Epithelial cell of prostate (primary cell): ENCODE measurements around the gene ADAT2.

Source experiments
- DNase-seq: peaks from one replicate; pipeline ENCODE4 v3.0.0-alpha.2; 2011; ENCODE audit warnings: low read depth, low spot score
- H3K27ac ChIP-seq: fragments of 450-650 bp; 2 replicates; pipeline ENCODE4 v1.5.1; 2017; ENCODE audit warnings: mild to moderate bottlenecking

Gene ADAT2

DNA sequence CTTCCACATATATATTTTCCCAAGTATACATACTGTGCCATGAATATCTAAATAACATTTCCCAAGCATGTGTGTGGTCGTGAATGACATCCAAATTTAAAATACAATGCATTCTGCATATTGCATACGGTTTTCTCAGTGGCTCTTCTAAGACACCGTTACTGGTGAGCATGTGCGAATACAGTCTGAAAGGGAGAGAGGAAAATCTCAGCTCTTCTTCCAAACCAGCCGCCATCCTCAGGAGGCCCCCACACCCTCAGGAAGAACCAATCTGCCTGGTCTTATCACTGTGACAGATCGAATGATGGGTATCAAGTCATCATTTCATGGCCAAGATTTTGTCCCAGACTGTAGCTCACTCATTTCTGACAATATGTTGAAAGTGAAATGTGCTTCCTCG is 50.7 kb downstream of the ADAT2 start:
- peak overlapping the region; percentile 78 for H3K27ac ChIP-seq
- DNase-seq = no peak

- peak overlapping the region; percentile 78 for H3K27ac ChIP-seq
- no peak for DNase-seq
Observed at GRCh38 chr6:143399176-143399575, 51.3 kb downstream of the ADAT2 start.

DNA sequence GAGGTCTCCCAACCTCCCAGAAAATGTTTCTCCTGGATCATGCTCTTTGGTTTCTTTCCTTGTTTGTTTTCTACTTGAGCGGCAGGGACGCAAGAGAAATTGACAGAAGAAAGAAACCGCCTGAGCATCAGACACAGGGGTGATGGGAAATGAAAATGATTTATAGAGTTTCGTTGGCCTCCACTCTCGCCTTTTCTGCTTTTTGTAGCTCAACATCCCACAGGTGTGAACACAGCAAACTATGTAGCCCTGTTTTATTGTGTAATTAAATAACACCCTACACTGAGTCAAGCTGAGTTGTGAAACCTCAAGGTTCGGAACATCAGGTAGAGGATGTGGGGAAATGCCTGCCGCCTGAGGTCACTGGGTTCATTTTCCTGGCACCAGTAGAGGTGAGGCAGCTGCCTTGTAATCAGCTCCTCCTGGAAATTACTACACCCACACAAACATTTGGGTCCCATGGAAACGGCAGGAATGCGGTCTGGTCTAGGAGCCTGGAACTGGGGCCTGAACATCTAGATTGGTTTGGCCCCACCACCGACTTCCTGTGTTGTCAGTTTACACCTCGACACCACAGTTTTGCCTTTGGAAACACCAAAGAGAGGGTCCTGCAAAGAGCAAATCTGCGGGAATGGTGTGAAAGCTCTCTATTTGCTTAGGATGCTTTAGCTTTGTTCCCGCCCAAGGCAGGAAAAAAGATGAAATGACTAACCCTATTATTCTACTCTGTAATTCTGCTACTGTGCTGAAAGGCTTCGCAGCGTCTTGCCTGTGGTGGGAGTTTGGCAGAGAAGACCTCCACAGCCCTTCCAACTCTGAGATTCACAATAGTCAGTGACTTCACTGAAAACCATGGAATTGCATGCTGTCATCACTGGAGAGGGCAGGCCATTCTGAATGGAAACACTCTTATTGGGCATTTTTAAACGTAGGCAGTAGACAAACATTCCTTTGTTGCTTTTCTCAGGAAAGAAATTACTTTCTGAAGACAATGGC is 53.0 kb downstream of the ADAT2 start:
- peak overlapping the region; percentile 95 for H3K27ac ChIP-seq

DNA sequence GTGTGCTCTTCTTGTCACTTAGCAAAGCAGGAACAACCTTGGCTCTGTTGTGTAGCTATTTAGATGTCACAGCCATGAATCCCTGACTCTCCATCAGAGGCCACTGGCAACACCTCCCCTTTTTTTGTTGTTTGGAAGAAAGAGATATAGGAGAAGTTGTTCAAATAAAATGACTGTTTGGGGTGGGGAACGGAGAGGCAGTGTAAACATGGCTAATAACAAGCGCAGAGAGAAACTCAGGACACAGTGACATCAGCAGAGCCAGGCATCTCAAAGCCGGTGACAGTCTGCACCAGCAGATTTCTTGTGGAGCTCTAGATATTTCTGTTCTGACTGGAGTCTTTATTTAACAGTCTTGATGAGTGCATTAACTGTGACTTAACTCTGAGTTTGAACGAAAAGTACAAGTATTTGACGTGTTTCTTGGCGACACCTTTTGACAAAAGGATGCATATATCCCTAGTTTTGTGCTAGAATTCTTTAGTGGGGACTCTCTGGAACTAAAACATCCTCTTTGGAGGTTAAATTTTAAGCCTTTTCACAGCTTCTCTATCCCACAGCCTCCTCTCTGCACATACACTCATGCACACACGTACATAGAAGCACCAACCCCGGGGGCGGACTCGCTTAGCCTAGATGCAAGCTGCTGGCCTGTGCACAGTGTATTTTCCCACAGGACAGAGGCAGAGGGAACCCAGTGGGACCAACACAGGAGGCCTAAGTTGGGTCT is 53.8 kb downstream of the ADAT2 start:
- peak overlapping the region; percentile 95 for H3K27ac ChIP-seq
- DNase-seq = no peak

More for the DNA sequence above, 53.0 kb downstream of the ADAT2 start:
- peak; percentile 99 for DNase-seq

DNA sequence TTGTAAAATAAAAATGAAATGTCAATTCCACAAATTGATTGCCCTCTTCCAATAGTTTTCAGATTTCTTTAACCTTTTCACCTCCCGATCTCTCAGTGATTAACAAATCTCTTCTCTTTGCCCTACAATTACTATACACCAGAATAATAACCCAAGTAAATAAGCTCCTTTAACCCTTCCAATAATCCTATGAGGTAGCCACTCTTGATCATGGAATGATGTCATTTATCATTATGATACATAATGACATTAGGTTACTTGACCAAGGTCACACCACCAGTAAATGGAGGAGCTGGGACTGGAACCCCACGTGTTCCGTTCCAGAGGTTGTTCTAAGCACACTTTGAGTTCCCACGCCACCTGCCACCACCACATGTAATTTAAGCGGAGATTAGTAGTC is 54.8 kb downstream of the ADAT2 start:
- DNase-seq = no peak
- H3K27ac ChIP-seq = peak overlapping the region; percentile 95

DNA sequence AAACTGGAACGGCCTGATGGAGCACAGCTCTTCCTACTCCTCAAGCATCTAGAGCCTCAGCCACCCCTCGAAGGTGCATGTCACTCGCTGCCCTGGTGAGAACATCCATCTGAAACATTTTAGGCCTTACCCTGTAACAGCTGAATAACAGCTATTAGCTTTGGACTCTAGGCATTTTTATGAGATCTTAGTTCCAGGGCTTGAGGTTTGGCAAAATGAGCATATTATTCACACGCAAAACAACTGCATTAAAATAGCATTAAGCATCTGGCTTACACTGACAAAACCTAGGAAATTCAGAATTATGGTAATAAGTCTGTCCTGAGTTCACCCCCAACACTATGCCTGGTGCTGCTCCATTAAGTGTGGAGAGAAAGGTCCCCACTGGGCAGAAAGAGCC is 56.1 kb downstream of the ADAT2 start:
- DNase-seq = no peak
- H3K27ac ChIP-seq = no peak overlapping the region

DNA sequence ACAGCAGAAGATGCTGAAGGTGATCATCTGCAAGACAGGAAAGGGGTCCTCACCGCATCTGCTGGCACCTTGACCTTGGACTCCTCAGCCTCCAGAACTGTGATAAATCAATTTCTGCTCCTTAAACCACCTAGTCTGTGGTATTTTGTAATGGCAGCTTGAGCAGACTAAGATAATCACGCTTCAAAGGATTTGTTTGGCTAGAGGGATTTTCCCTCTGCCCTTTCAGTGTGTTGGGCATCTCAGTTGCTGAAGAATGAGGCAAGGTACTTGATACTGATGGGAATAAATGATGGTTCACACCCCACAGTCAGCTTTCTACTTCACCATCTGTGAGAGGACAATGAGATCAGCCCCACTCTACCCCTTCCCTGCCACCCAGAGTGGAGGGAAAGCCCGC is 60.2 kb downstream of the ADAT2 start:
- no peak overlapping the region for H3K27ac ChIP-seq
- no peak for DNase-seq

GRCh38 chr6:143385636-143386035 is 64.9 kb downstream of the ADAT2 start:
- no peak for DNase-seq
- H3K27ac ChIP-seq = no peak overlapping the region

DNA sequence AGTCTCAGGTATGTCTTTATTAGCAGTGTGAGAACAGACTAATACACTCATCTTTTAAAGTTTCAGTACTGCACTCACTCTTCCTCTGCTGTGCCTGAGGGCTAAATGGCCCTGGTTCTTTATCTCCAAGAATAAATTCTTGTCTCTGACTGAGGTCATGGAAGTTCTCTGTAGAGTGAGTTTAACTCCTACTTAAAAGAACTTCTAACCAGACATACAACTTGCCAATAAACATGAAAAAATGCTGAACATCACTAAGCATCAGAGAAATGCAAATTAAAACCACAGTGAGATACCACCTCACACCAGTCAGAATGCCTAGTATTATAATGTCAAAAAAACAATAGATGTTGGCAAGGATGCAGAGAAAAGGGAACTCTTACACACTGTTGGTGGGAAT is 73.6 kb downstream of the ADAT2 start:
- H3K27ac ChIP-seq = no peak overlapping the region
- DNase-seq = no peak

DNA sequence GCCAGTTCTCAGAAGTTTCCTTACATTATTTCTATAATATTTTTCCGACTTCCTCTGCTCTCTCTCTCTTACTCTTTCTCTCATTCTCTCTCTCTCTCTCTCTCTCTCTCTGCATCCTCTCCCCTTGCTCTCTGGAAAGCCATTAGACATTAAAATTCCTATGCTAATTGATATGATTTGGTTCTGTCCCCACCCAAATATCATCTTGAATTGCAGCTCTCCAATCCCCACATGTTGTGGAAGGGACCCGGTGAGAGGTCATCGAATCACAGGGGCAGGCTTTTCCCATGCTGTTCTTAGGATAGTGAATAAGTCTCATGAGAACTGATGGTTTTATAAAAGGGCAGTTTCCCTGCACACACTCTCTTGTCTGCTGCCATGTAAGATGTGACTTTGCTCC is 74.1 kb downstream of the ADAT2 start:
- H3K27ac ChIP-seq = no peak overlapping the region
- DNase-seq = no peak

DNA sequence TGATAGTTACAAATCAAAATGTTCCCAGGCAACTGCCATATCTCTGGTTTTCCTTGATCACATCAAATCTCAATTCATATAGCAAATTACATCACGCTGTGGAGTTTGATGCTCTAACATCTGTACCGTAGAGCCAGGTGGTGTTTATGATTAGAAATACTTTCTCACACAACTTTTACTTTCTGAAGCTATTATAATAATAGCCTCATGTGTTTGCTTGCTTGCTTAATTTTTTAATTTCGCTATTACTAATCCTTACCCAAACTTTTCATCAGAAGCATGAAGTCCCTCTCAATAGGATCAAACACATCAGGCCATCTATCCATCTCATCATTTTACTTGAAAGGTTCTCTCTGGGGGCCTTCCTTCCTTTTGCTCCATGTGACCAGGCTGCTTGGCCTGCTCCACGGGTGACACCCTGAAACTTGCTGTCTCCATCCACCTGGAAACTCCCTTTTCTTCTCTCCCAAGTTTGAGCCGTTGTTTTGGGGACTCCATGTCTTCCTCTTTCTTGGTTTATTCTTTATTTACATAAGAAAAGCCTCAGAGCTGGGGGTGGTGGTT is 75.4 kb downstream of the ADAT2 start:
- no peak overlapping the region for H3K27ac ChIP-seq
- no peak for DNase-seq

GRCh38 chr6:143374014-143374413 is 76.5 kb downstream of the ADAT2 start:
- no peak for DNase-seq
- no peak overlapping the region for H3K27ac ChIP-seq
